IMR-90 (cell line): Measurements from ENCODE around the gene VLDLR. TPM values are rescaled to one million over a fixed set of nuclear protein-coding genes. Genes with fewer than 3 reads are reported as not detected.

Source experiments
- ATAC-seq: fragments of 200-7000 bp; cut with Tn5 transposase; 2 replicates; pipeline ENCODE4 v1.9.1; 2020; ENCODE audit warnings: low read depth, mild to moderate bottlenecking, moderate library complexity
- BruUV-seq: library from RNA; stranded (reverse); fragments of 400-500 nt; replicated peaks from 2 replicates; lab custom pipeline; 2021; lab: Mats Ljungman, UMichigan
- CTCF ChIA-PET: fragments of 300-600 bp; formaldehyde crosslinking; extraction: SDS; loops from one replicate; lab custom pipeline; 2021; ENCODE audit warnings: antibody characterized with exemption; lab: Yijun Ruan, JAX
- POLR2A ChIA-PET: fragments of 300-600 bp; sonication (Branson Sonifier 250); formaldehyde crosslinking; loops from one replicate; lab custom pipeline; 2022; ENCODE audit warnings: antibody characterized with exemption; ENCODE audit not compliant: unreplicated experiment; lab: Charles Lee
- DNase-seq: peaks from one replicate; pipeline ENCODE4 v3.0.0; 2013
- H2AFZ ChIP-seq: replicated peaks from 2 replicates; pipeline ENCODE3; 2013; ENCODE audit warnings: low read length, mild to moderate bottlenecking; ENCODE audit not compliant: poor library complexity
- H2AK5ac ChIP-seq: 2 replicates; pipeline ENCODE4 v1.6.1; 2013; ENCODE audit warnings: low read depth, low read length, inconsistent platforms
- H2AK9ac ChIP-seq: replicated peaks from 2 replicates; pipeline ENCODE3; 2013; ENCODE audit warnings: mild to moderate bottlenecking, low read depth, low read length, moderate library complexity; ENCODE audit not compliant: poor library complexity
- H2BK120ac ChIP-seq: 2 replicates; pipeline ENCODE4 v1.6.1; 2013; ENCODE audit warnings: low read depth, low read length, inconsistent platforms
- H2BK15ac ChIP-seq: 3 replicates; pipeline ENCODE4 v1.6.1; 2013; ENCODE audit warnings: low read depth, low read length, inconsistent platforms
- H2BK20ac ChIP-seq: 2 replicates; pipeline ENCODE4 v1.6.1; 2013; ENCODE audit warnings: low read depth, mild to moderate bottlenecking, inconsistent platforms, low read length, moderate library complexity
- H2BK5ac ChIP-seq: 2 replicates; pipeline ENCODE4 v1.6.1; 2013; ENCODE audit warnings: mild to moderate bottlenecking, low read depth, low read length, inconsistent platforms; ENCODE audit not compliant: poor library complexity, severe bottlenecking
- H3K14ac ChIP-seq: replicated peaks from 2 replicates; pipeline ENCODE4 v1.6.1; 2013; ENCODE audit warnings: low read depth, low read length, inconsistent platforms
- H3K18ac ChIP-seq: 2 replicates; pipeline ENCODE4 v1.6.1; 2013; ENCODE audit warnings: low read depth, low read length, control low read depth
- H3K23ac ChIP-seq: 2 replicates; pipeline ENCODE4 v1.6.1; 2013; ENCODE audit warnings: low read depth, low read length, inconsistent platforms
- H3K27ac ChIP-seq: 2 replicates; pipeline ENCODE4 v1.5.1; 2013; ENCODE audit warnings: mild to moderate bottlenecking, control low read depth, low read length; ENCODE audit not compliant: insufficient read depth
- H3K27me3 ChIP-seq: 2 replicates; pipeline ENCODE4 v1.6.1; 2013; ENCODE audit warnings: low read length; ENCODE audit not compliant: control insufficient read depth, insufficient read depth
- H3K36me3 ChIP-seq: 2 replicates; pipeline ENCODE4 v1.6.1; 2013; ENCODE audit warnings: low read length, mixed read lengths; ENCODE audit not compliant: control insufficient read depth, insufficient read depth
- H3K4ac ChIP-seq: 2 replicates; pipeline ENCODE4 v1.6.1; 2013; ENCODE audit warnings: low read depth, low read length, inconsistent platforms
- H3K4me1 ChIP-seq: 2 replicates; pipeline ENCODE4 v1.6.1; 2013; ENCODE audit warnings: low read length, mixed read lengths; ENCODE audit not compliant: control insufficient read depth, insufficient read depth
- H3K4me2 ChIP-seq: 2 replicates; pipeline ENCODE4 v1.6.1; 2013; ENCODE audit warnings: low read depth, mild to moderate bottlenecking, control low read depth, low read length, moderate library complexity
- H3K4me3 ChIP-seq: 2 replicates; pipeline ENCODE4 v1.5.1; 2013; ENCODE audit warnings: low read depth, mild to moderate bottlenecking, control low read depth, low read length, moderate library complexity; ENCODE audit not compliant: insufficient read depth
- H3K56ac ChIP-seq: 2 replicates; pipeline ENCODE4 v1.6.1; 2013; ENCODE audit warnings: low read length, inconsistent platforms; ENCODE audit not compliant: insufficient read depth; ENCODE audit errors: extremely low read depth
- H3K79me1 ChIP-seq, 2 experiments: 2 replicates each; pipeline ENCODE4 v1.6.1; 2013; ENCODE audit warnings: low read length in 2 of 2, inconsistent platforms in 1 of 2, low read depth in 1 of 2
- H3K9ac ChIP-seq: 2 replicates; pipeline ENCODE4 v1.6.1; 2013; ENCODE audit warnings: low read depth, low read length, control low read depth
- H3K9me1 ChIP-seq: 2 replicates; pipeline ENCODE4 v1.6.1; 2013; ENCODE audit warnings: low read length, inconsistent platforms; ENCODE audit not compliant: insufficient read depth
- H3K9me3 ChIP-seq: 2 replicates; pipeline ENCODE4 v1.6.1; 2013; ENCODE audit warnings: low read length; ENCODE audit not compliant: control insufficient read depth, insufficient read depth
- H4K20me1 ChIP-seq: 2 replicates; pipeline ENCODE4 v1.6.1; 2013; ENCODE audit warnings: low read length, inconsistent platforms; ENCODE audit not compliant: insufficient read depth
- H4K5ac ChIP-seq: 2 replicates; pipeline ENCODE4 v1.6.1; 2013; ENCODE audit warnings: mild to moderate bottlenecking, low read depth, low read length, control low read depth
- H4K8ac ChIP-seq, 2 experiments: 2 replicates each; pipeline ENCODE4 v1.6.1; 2013; ENCODE audit warnings: low read depth in 2 of 2, low read length in 2 of 2, control low read depth in 1 of 2, inconsistent platforms in 1 of 2
- H4K91ac ChIP-seq: 2 replicates; pipeline ENCODE4 v1.6.1; 2013; ENCODE audit warnings: low read depth, low read length, inconsistent platforms; ENCODE audit not compliant: insufficient read depth
- BHLHE40 ChIP-seq: fragments of 150-350 bp; IDR thresholded peaks from 2 replicates; pipeline ENCODE4 v1.6.1; 2016; ENCODE audit warnings: mild to moderate bottlenecking, low read depth, low read length
- CEBPB ChIP-seq: IDR thresholded peaks from 2 replicates; pipeline ENCODE4 v1.6.1; 2012; ENCODE audit warnings: low read depth, low read length, improper control_type of control experiment
- CHD1 ChIP-seq: IDR thresholded peaks from 2 replicates; pipeline ENCODE4 v1.6.1; 2012; ENCODE audit warnings: low read depth, low read length, improper control_type of control experiment
- FOS ChIP-seq: fragments of 150-350 bp; IDR thresholded peaks from 2 replicates; pipeline ENCODE4 v1.6.1; 2016; ENCODE audit warnings: low read depth, low read length
- MAFK ChIP-seq: IDR thresholded peaks from 2 replicates; pipeline ENCODE4 v1.6.1; 2012; ENCODE audit warnings: low read depth, low read length, improper control_type of control experiment
- MAZ ChIP-seq: IDR thresholded peaks from 2 replicates; pipeline ENCODE4 v1.6.1; 2012; ENCODE audit warnings: low read depth, mild to moderate bottlenecking, low read length, improper control_type of control experiment, moderate library complexity, borderline replicate concordance
- MXI1 ChIP-seq: IDR thresholded peaks from 2 replicates; pipeline ENCODE4 v1.6.1; 2012; ENCODE audit warnings: low read depth, mild to moderate bottlenecking, low read length, moderate library complexity, borderline replicate concordance
- NFE2L2 ChIP-seq: fragments of 150-350 bp; IDR thresholded peaks from 2 replicates; pipeline ENCODE4 v1.6.1; 2016; ENCODE audit warnings: low read depth, mild to moderate bottlenecking, low read length
- POLR2A ChIP-seq: IDR thresholded peaks from 2 replicates; pipeline ENCODE4 v1.6.1; 2012; ENCODE audit warnings: mild to moderate bottlenecking, low read depth, low read length
- RAD21 ChIP-seq: IDR thresholded peaks from 2 replicates; pipeline ENCODE4 v1.6.1; 2012; ENCODE audit warnings: low read length, improper control_type of control experiment
- RCOR1 ChIP-seq: IDR thresholded peaks from 2 replicates; pipeline ENCODE4 v1.6.1; 2012; ENCODE audit warnings: mild to moderate bottlenecking, low read length, improper control_type of control experiment; ENCODE audit not compliant: insufficient replicate concordance
- RFX5 ChIP-seq: IDR thresholded peaks from 2 replicates; pipeline ENCODE4 v1.8.0; 2012; ENCODE audit warnings: low read depth, mild to moderate bottlenecking, low read length, moderate library complexity
- SMC3 ChIP-seq: fragments of 150-350 bp; IDR thresholded peaks from 2 replicates; pipeline ENCODE4 v1.6.1; 2016; ENCODE audit warnings: low read depth, mild to moderate bottlenecking, antibody characterized with exemption, low read length, moderate library complexity
- WGBS, 2 experiments: methylation state at CpG; one replicate each; pipeline versions ENCODE4 v1.1.5 to v1.1.7; 2013; ENCODE audit warnings: missing lambda C conversion rate in 2 of 2; ENCODE audit not compliant: insufficient read length in 1 of 2; ENCODE audit errors: extremely low coverage in 2 of 2; 5-methylcytosine and 5-hydroxymethylcytosine counted together
- dilution Hi-C: fragments of 300-500 bp; cut with HindIII; formaldehyde crosslinking; loops from one replicate; pipeline ENCODE4 v1.14.3; 2018; ENCODE audit warnings: low sequenced_read_pairs; ENCODE audit not compliant: unreplicated experiment
- in situ Hi-C: fragments of 300-500 bp; cut with MboI; formaldehyde crosslinking; loops from 3 replicates; pipeline ENCODE4 v1.14.3; 2019; ENCODE audit warnings: low sequenced_read_pairs, inconsistent platforms, mixed read lengths
- intact Hi-C: fragments of 100-400 bp; cut with micrococcal nuclease; formaldehyde crosslinking; loops from 2 replicates; pipeline ENCODE4 v1.10.0; 2022
- polyA plus RNA-seq, 3 experiments: library from polyadenylated mRNA; depleted of rRNA; stranded (reverse); fragments of >200 nt; gene quantifications; 2 replicates each; pipeline ENCODE4 v1.2.3, GENCODE V29; 2012; ENCODE audit warnings: low replicate concordance in 1 of 3
- total RNA-seq: library from RNA; depleted of rRNA; stranded (reverse); fragments of >200 nt; gene quantifications from 2 replicates; pipeline ENCODE4 v1.2.3, GENCODE V29; 2012
- TF ChIP-seq, protein P1 (sequence below): fragments of 150-350 bp; IDR thresholded peaks from 2 replicates; pipeline ENCODE4 v1.6.1; 2016; ENCODE audit warnings: low read depth, mild to moderate bottlenecking, low read length, moderate library complexity, borderline replicate concordance
- TF ChIP-seq, protein P2 (sequence below): conservative IDR thresholded peaks from 2 replicates; pipeline ENCODE4 v1.5.1; 2012; ENCODE audit warnings: mild to moderate bottlenecking, low read depth, low read length, improper control_type of control experiment
- TF ChIP-seq, protein P3 (sequence below): fragments of 150-350 bp; IDR thresholded peaks from 2 replicates; pipeline ENCODE4 v1.6.1; 2017; ENCODE audit warnings: mild to moderate bottlenecking, antibody characterized with exemption, low read length, low read depth

The VLDLR gene
- total and polyA plus RNA-seq, 2 of the 4 experiments (the other 2 are of a cell fraction), result 9.0 to 10.2 TPM

DNA sequence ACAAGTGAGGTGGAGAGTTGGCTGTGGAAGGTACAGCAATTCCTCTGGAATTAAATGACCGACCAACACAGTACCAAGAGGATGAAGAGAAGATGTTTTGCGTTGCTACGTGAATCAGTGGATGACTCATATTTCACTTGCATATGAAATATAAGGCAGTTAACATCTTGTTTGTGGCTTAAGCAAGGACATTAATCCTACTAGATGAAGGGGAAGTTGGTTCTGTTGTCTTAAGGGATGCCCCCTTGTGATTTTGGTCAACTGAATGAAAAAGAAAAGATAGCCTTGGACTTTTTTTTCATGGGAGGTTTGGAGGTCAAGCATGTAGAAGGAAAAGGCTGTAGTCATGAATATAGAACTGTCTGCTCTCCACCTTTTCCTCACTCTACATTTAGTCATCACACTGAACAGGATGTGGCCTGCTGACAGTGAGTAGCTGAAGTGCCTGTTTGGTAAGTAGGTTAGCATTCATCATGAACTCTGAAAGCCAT, 33.9 kb downstream of the VLDLR start:
- TF ChIP-seq CEBPB, result peak; percentile 71
- peak; percentile 94 for TF ChIP-seq FOS
- no peak; the same call in 1 of the 2 replicates for TF ChIP-seq RAD21
- TF ChIP-seq RCOR1, result no peak
- TF ChIP-seq, protein P1, sequence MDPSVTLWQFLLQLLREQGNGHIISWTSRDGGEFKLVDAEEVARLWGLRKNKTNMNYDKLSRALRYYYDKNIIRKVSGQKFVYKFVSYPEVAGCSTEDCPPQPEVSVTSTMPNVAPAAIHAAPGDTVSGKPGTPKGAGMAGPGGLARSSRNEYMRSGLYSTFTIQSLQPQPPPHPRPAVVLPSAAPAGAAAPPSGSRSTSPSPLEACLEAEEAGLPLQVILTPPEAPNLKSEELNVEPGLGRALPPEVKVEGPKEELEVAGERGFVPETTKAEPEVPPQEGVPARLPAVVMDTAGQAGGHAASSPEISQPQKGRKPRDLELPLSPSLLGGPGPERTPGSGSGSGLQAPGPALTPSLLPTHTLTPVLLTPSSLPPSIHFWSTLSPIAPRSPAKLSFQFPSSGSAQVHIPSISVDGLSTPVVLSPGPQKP, result no peak
- peak; percentile 22; the same call in 1 of the 2 replicates for TF ChIP-seq BHLHE40
- TF ChIP-seq, protein P2, sequence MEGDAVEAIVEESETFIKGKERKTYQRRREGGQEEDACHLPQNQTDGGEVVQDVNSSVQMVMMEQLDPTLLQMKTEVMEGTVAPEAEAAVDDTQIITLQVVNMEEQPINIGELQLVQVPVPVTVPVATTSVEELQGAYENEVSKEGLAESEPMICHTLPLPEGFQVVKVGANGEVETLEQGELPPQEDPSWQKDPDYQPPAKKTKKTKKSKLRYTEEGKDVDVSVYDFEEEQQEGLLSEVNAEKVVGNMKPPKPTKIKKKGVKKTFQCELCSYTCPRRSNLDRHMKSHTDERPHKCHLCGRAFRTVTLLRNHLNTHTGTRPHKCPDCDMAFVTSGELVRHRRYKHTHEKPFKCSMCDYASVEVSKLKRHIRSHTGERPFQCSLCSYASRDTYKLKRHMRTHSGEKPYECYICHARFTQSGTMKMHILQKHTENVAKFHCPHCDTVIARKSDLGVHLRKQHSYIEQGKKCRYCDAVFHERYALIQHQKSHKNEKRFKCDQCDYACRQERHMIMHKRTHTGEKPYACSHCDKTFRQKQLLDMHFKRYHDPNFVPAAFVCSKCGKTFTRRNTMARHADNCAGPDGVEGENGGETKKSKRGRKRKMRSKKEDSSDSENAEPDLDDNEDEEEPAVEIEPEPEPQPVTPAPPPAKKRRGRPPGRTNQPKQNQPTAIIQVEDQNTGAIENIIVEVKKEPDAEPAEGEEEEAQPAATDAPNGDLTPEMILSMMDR, result no peak
- no peak for TF ChIP-seq RFX5
- TF ChIP-seq SMC3, result no peak
- TF ChIP-seq POLR2A, result no peak
- TF ChIP-seq NFE2L2, result no peak
- TF ChIP-seq MXI1, result no peak
- no peak for TF ChIP-seq CHD1
- TF ChIP-seq MAFK, result no peak
- TF ChIP-seq, protein P3, sequence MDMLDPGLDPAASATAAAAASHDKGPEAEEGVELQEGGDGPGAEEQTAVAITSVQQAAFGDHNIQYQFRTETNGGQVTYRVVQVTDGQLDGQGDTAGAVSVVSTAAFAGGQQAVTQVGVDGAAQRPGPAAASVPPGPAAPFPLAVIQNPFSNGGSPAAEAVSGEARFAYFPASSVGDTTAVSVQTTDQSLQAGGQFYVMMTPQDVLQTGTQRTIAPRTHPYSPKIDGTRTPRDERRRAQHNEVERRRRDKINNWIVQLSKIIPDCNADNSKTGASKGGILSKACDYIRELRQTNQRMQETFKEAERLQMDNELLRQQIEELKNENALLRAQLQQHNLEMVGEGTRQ, result no peak
- no peak for TF ChIP-seq MAZ
- no peak overlapping the region for H2AK5ac ChIP-seq

More for the DNA sequence above, 33.9 kb downstream of the VLDLR start:
- H3K18ac ChIP-seq, result no peak overlapping the region; the same call in 1 of the 2 replicates
- no peak overlapping the region for H3K9ac ChIP-seq
- H2BK20ac ChIP-seq, result peak overlapping the region; percentile 36; the same call in 1 of the 2 replicates
- ChIA-PET POLR2A (no interaction called here), CTCF (no interaction called here)
- peak overlapping the region; percentile 73 for H2BK5ac ChIP-seq
- H3K4me2 ChIP-seq, result peak overlapping the region; percentile 37; the same call in 1 of the 2 replicates
- H3K4ac ChIP-seq, result no peak overlapping the region
- no peak overlapping the region for H4K91ac ChIP-seq
- no peak overlapping the region for H2AFZ ChIP-seq
- H2BK120ac ChIP-seq, result peak overlapping the region; percentile 47; the same call in 1 of the 2 replicates
- no peak overlapping the region for H3K14ac ChIP-seq
- no peaks in the 10 kb centered on the region for H4K20me1 ChIP-seq
- H2BK15ac ChIP-seq, result no peak overlapping the region
- peaks cover 4% of the 10 kb centered on the region; the same call in 1 of the 2 replicates for H3K4me1 ChIP-seq
- H3K9me3 ChIP-seq, result no peaks in the 10 kb centered on the region
- H3K27me3 ChIP-seq, result no peaks in the 10 kb centered on the region
- peaks cover 18% of the 10 kb centered on the region for H3K36me3 ChIP-seq
- dilution Hi-C loops, result no loop called here
- peaks cover 3% of the 10 kb centered on the region; the same call in 1 of the 2 replicates for H3K9me1 ChIP-seq
- BruUV-seq, result no TSS peak
- H3K4me3 ChIP-seq, result no peak overlapping the region
- DNase-seq, result peak; percentile 96
- intact Hi-C loops, result loop anchor here (5.0 to 10.0 kb wide), 2 partner anchors 149 to 182 kb away; no protein-coding TSS in a partner anchor
- H4K8ac ChIP-seq, result no peak overlapping the region
- H4K5ac ChIP-seq, result no peak overlapping the region
- WGBS, 2 experiments, result no CpG with 5 or more reads among the region's 3 CpGs
- H3K23ac ChIP-seq, result peak overlapping the region; percentile 14; the same call in 1 of the 2 replicates
- H3K56ac ChIP-seq, result no peak overlapping the region
- no peak overlapping the region for H2AK9ac ChIP-seq
- H3K27ac ChIP-seq, result no peak overlapping the region
- ATAC-seq, result peak; percentile 92
- in situ Hi-C loops, result no loop called here
- no peaks in the 10 kb centered on the region for H3K79me1 ChIP-seq
